B cell (primary cell): ENCODE data around the gene CDRT15. TPM values are rescaled to one million over a fixed set of nuclear protein-coding genes. Genes with fewer than 3 reads are reported as not detected.

ENCODE experiments used
- ATAC-seq: fragments of 200-7000 bp; cut with Tn5 transposase; one replicate; pipeline ENCODE4 v1.10.0; 2021; ENCODE audit warnings: low read depth, mild to moderate bottlenecking, moderate number of reproducible peaks, moderate library complexity
- CTCF ChIA-PET: fragments of 350-600 bp; sonication (Branson Sonifier 250); formaldehyde crosslinking; loops from one replicate; lab custom pipeline; 2021; ENCODE audit warnings: antibody characterized with exemption, inconsistent platforms; lab: Charles Lee
- POLR2A ChIA-PET: fragments of 350-600 bp; sonication (Branson Sonifier 250); formaldehyde crosslinking; loops from one replicate; lab custom pipeline; 2021; ENCODE audit warnings: antibody characterized with exemption; lab: Charles Lee
- DNase-seq: peaks from one replicate; pipeline ENCODE4 v3.0.0; 2013
- H2AFZ ChIP-seq: 2 replicates; pipeline ENCODE4 v1.6.1; 2012; ENCODE audit warnings: mild to moderate bottlenecking, low read depth, low read length; ENCODE audit not compliant: insufficient read depth, poor library complexity, severe bottlenecking
- H3K27ac ChIP-seq, 2 donors: 1 replicate in 1 of 2; 2 replicates in 1 of 2; pipeline ENCODE4 v1.5.1; 2012 to 2013; ENCODE audit warnings: low read length in 2 of 2, mild to moderate bottlenecking in 2 of 2, moderate library complexity in 1 of 2
- H3K27me3 ChIP-seq, 4 experiments: fragments of 200-600 bp in 1 of 4; sonication (generic) in 1 of 4; replicated peaks in 1 of 4; 1 replicate in 2 of 4; 2 replicates in 2 of 4; pipeline versions ENCODE4 v1.6.1 to v1.7.0; 2013 to 2016; ENCODE audit warnings: low read length in 3 of 4, mild to moderate bottlenecking in 2 of 4, mixed read lengths in 1 of 4, moderate library complexity in 1 of 4; ENCODE audit not compliant: insufficient read depth in 4 of 4, control insufficient read depth in 3 of 4; ENCODE audit errors: control extremely low read depth in 1 of 4
- H3K36me3 ChIP-seq, 2 experiments: replicated peaks in 1 of 2; 1 replicate in 1 of 2; 2 replicates in 1 of 2; pipeline versions ENCODE4 v1.6.1 to v1.7.1; 2013; ENCODE audit warnings: low read length in 1 of 2; ENCODE audit not compliant: insufficient read depth in 2 of 2, control insufficient read depth in 1 of 2; ENCODE audit errors: control extremely low read depth in 1 of 2, extremely low read depth in 1 of 2
- H3K4me1 ChIP-seq, 2 donors: fragments of 200-600 bp in 1 of 2; sonication (generic) in 1 of 2; 1 replicate in 1 of 2; 2 replicates in 1 of 2; pipeline versions ENCODE4 v1.5.1 to v1.6.1; 2013 to 2017; ENCODE audit warnings: low read length in 2 of 2; ENCODE audit not compliant: control insufficient read depth in 2 of 2, insufficient read depth in 2 of 2
- H3K4me2 ChIP-seq: replicated peaks from 2 replicates; pipeline ENCODE3; 2012; ENCODE audit warnings: mild to moderate bottlenecking, low read depth, low read length; ENCODE audit not compliant: poor library complexity, severe bottlenecking
- H3K4me3 ChIP-seq, 5 experiments: fragments of 200-600 bp in 1 of 5; sonication (generic) in 1 of 5; 1 replicate in 3 of 5; 2 replicates in 2 of 5; pipeline versions ENCODE4 v1.5.1 to v1.7.0; 2011 to 2016; ENCODE audit warnings: low read length in 4 of 5, mild to moderate bottlenecking in 4 of 5, low read depth in 2 of 5, control low read depth in 1 of 5, moderate library complexity in 1 of 5; ENCODE audit not compliant: insufficient read depth in 1 of 5; ENCODE audit errors: control extremely low read depth in 1 of 5, extremely low read depth in 1 of 5
- H3K79me2 ChIP-seq: fragments of 200-600 bp; sonication (generic); one replicate; pipeline ENCODE4 v1.6.0; 2016; ENCODE audit warnings: low read length; ENCODE audit not compliant: control insufficient read depth, insufficient read depth
- H3K9ac ChIP-seq: fragments of 200-600 bp; sonication (generic); 2 replicates; pipeline ENCODE4 v1.6.1; 2017; ENCODE audit warnings: mild to moderate bottlenecking, low read length, moderate library complexity
- H3K9me3 ChIP-seq, 3 donors: one replicate each; pipeline versions ENCODE4 v1.6.1 to v1.7.1; 2013; ENCODE audit warnings: low read length in 2 of 3; ENCODE audit not compliant: control insufficient read depth in 2 of 3, insufficient read depth in 1 of 3; ENCODE audit errors: control extremely low read depth in 1 of 3
- H4K20me1 ChIP-seq: 2 replicates; pipeline ENCODE4 v1.6.0; 2012; ENCODE audit warnings: mild to moderate bottlenecking, low read length; ENCODE audit not compliant: insufficient read depth, control insufficient read depth, poor library complexity, severe bottlenecking
- H3K27ac Mint-ChIP-seq: one replicate; pipeline ENCODE4 v1.8.0; 2021; ENCODE audit warnings: mixed read lengths
- H3K27me3 Mint-ChIP-seq: one replicate; pipeline ENCODE4 v1.8.0; 2021; ENCODE audit warnings: mixed read lengths
- H3K4me1 Mint-ChIP-seq: one replicate; pipeline ENCODE4 v1.8.0; 2021; ENCODE audit warnings: mixed read lengths
- H3K4me3 Mint-ChIP-seq: one replicate; pipeline ENCODE4 v1.8.0; 2021; ENCODE audit warnings: mixed read lengths
- H3K9me3 Mint-ChIP-seq: one replicate; pipeline ENCODE4 v1.8.0; 2022; ENCODE audit warnings: mixed read lengths; ENCODE audit not compliant: insufficient read depth
- CTCF ChIP-seq: fragments of 200-600 bp; IDR thresholded peaks from one replicate; pipeline ENCODE4 v1.8.0; 2022; ENCODE audit warnings: antibody characterized with exemption, mild to moderate bottlenecking
- EZH2 ChIP-seq: IDR thresholded peaks from 2 replicates; pipeline ENCODE4 v1.6.1; 2012; ENCODE audit warnings: borderline replicate concordance, low read depth, mild to moderate bottlenecking, moderate library complexity, low read length; ENCODE audit not compliant: insufficient read depth, poor library complexity, severe bottlenecking
- WGBS: methylation state at CpG from one replicate; pipeline ENCODE4 v1.1.5; 2013; ENCODE audit warnings: missing lambda C conversion rate; ENCODE audit not compliant: insufficient coverage; 5-methylcytosine and 5-hydroxymethylcytosine counted together
- intact Hi-C: fragments of 100-400 bp; cut with micrococcal nuclease; formaldehyde crosslinking; loops from one replicate; pipeline ENCODE4 v1.10.0; 2022
- polyA plus RNA-seq: library from polyadenylated mRNA; depleted of rRNA; stranded (reverse); fragments of >200 nt; gene quantifications from 2 replicates; pipeline ENCODE4 v1.2.3, GENCODE V29; 2012
- total RNA-seq, 2 donors: library from RNA; stranded (reverse); fragments of 120-200 nt in 1 of 2; gene quantifications; 1 replicate in 1 of 2; 2 replicates in 1 of 2; pipeline versions ENCODE4 v1.2.3 to v1.2.4, GENCODE V29; 2013 to 2022

CDRT15 gene
- total and polyA plus RNA-seq, 2 donors (not counting 1 experiment from before 2014, with no cell fraction given), result not detected

DNA sequence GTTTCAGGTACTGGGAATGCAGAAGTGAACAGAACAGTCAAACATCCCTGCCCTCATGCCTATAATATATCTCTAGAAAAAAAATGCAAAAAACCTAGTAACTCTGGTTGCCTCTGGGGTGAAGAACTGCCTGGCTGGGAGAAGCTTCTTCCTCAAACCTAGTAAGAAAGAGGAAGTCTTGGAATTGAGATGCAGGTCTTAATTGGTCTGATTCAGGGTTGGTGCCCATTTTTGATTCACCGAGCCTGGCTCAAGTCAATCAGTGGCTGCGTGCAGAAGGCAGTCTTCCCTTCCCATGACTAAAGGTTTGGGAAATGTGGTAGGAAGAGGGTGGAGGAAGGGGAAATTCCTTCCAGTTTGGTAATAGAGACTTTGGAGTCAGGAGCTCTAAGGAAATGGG, 22.4 kb downstream of the CDRT15 start:
- ChIA-PET CTCF (interaction anchor here (1.0 to 1.1 kb wide), 2 partner anchors 571 to 712 kb away, joined by 3 to 4 read pairs; no protein-coding TSS in a partner anchor), POLR2A (no interaction called here)
- no peak for TF ChIP-seq EZH2
- TF ChIP-seq CTCF, result no peak
- Histone ChIP-seq H3K79me2 (no peaks in the 10 kb centered on the region), H3K4me3 (no peak overlapping the region), H4K20me1 (no peaks in the 10 kb centered on the region), H3K4me1 (no peaks in the 10 kb centered on the region), H3K9me3 (peaks cover 0 to 10% (median 7%) of the 10 kb centered on the region in 3 donors), H2AFZ (no peak overlapping the region), H3K9ac (no peak overlapping the region), H3K27ac (no peak overlapping the region), H3K4me2 (no peak overlapping the region), H3K27me3 (peaks cover 0 to 7% (median 0%) of the 10 kb centered on the region in 4 experiments), H3K36me3 (peaks cover 0 to 3% of the 10 kb centered on the region in 2 experiments)
- no peak overlapping the region for H3K4me3 Mint-ChIP-seq
- no CpG with 5 or more reads among the region's 2 CpGs for WGBS
- DNase-seq, result no peak
- no peaks in the 10 kb centered on the region for H3K4me1 Mint-ChIP-seq
- H3K9me3 Mint-ChIP-seq, result peaks cover 3% of the 10 kb centered on the region
- intact Hi-C loops, result no loop called here
- H3K27ac Mint-ChIP-seq, result no peak overlapping the region
- ATAC-seq, result no peak
- H3K27me3 Mint-ChIP-seq, result no peaks in the 10 kb centered on the region

- H3K4me1 ChIP-seq, result no peaks in the 10 kb centered on the region
- peaks cover 0 to 10% (median 7%) of the 10 kb centered on the region in 3 donors for H3K9me3 ChIP-seq
- no peak overlapping the region for H3K4me2 ChIP-seq
- TF ChIP-seq EZH2 (no peak), CTCF (no peak)
- H3K27me3 ChIP-seq, result peaks cover 0 to 7% (median 0%) of the 10 kb centered on the region in 4 experiments
- peaks cover 0 to 10% of the 10 kb centered on the region in 2 experiments for H3K36me3 ChIP-seq
- intact Hi-C loops, result no loop called here
- POLR2A ChIA-PET, result no interaction called here
- H2AFZ ChIP-seq, result no peak overlapping the region
- no peaks in the 10 kb centered on the region for H3K4me1 Mint-ChIP-seq
- H3K79me2 ChIP-seq, result no peaks in the 10 kb centered on the region
- H3K9me3 Mint-ChIP-seq, result peaks cover 3% of the 10 kb centered on the region
- no peak for ATAC-seq
- no peak overlapping the region for H3K27ac ChIP-seq
- H3K27me3 Mint-ChIP-seq, result no peaks in the 10 kb centered on the region
- H4K20me1 ChIP-seq, result no peaks in the 10 kb centered on the region
- H3K4me3 Mint-ChIP-seq, result no peak overlapping the region
- H3K4me3 ChIP-seq, result no peak overlapping the region
- CTCF ChIA-PET, result interaction anchor here (1.7 kb wide), 1 partner anchor 714 kb away, joined by 11 read pairs; no protein-coding TSS in a partner anchor
- WGBS, result 96% methylated on average over 8 of the region's 12 CpGs
- no peak overlapping the region for H3K9ac ChIP-seq
- H3K27ac Mint-ChIP-seq, result no peak overlapping the region
- no peak for DNase-seq
These were observed 24.3 kb downstream of the CDRT15 start for GRCh38 chr17:14212401-14212800.
